CD4-positive, alpha-beta T cell (primary cell): ENCODE measurements around the gene CAPRIN2. TPM values are rescaled to one million over a fixed set of nuclear protein-coding genes. Genes with fewer than 3 reads are reported as not detected.

ENCODE experiments used
- ATAC-seq: fragments of 200-7000 bp; cut with Tn5 transposase; one replicate; pipeline ENCODE4 v1.10.0; 2022; ENCODE audit warnings: mild to moderate bottlenecking; ENCODE audit not compliant: poor library complexity
- CTCF ChIA-PET: fragments of 350-600 bp; sonication (Branson Sonifier 250); formaldehyde crosslinking; loops from one replicate; lab custom pipeline; 2021; ENCODE audit warnings: antibody characterized with exemption, inconsistent platforms; lab: Charles Lee
- POLR2A ChIA-PET: fragments of 350-600 bp; sonication (Branson Sonifier 250); formaldehyde crosslinking; loops from one replicate; lab custom pipeline; 2021; ENCODE audit warnings: antibody characterized with exemption, inconsistent platforms; lab: Charles Lee
- DNase-seq, 14 experiments: peaks; one replicate each; pipeline ENCODE4 v3.0.0-alpha.2; 2013 to 2020; ENCODE audit warnings: mixed read lengths in 2 of 14
- H3K27ac ChIP-seq, 2 donors: one replicate each; pipeline versions ENCODE4 v1.5.1 to v1.7.0; 2013; ENCODE audit warnings: low read length in 2 of 2, low read depth in 1 of 2, mild to moderate bottlenecking in 1 of 2
- H3K27me3 ChIP-seq, 2 experiments: 1 replicate in 1 of 2; 2 replicates in 1 of 2; pipeline versions ENCODE4 v1.6.1 to v1.7.0; 2013; ENCODE audit warnings: low read length in 2 of 2, control low read depth in 1 of 2, mild to moderate bottlenecking in 1 of 2, moderate library complexity in 1 of 2; ENCODE audit not compliant: insufficient read depth in 2 of 2, control insufficient read depth in 1 of 2
- H3K36me3 ChIP-seq: one replicate; pipeline ENCODE4 v1.6.1; 2013; ENCODE audit warnings: low read length, control low read depth; ENCODE audit not compliant: insufficient read depth
- H3K4me1 ChIP-seq: one replicate; pipeline ENCODE4 v1.6.1; 2013; ENCODE audit warnings: low read length, control low read depth; ENCODE audit not compliant: insufficient read depth
- H3K4me3 ChIP-seq: one replicate; pipeline ENCODE4 v1.5.1; 2013; ENCODE audit warnings: mild to moderate bottlenecking, low read length, moderate library complexity
- H3K9me3 ChIP-seq, 2 experiments: 1 replicate in 1 of 2; 2 replicates in 1 of 2; pipeline versions ENCODE4 v1.6.1 to v1.7.0; 2013; ENCODE audit warnings: low read length in 2 of 2, mild to moderate bottlenecking in 2 of 2, control low read depth in 1 of 2, moderate library complexity in 1 of 2; ENCODE audit not compliant: control insufficient read depth in 1 of 2, insufficient read depth in 1 of 2
- H3K27ac Mint-ChIP-seq: one replicate; pipeline ENCODE4 v1.8.0; 2020; ENCODE audit warnings: mixed read lengths
- H3K27me3 Mint-ChIP-seq: one replicate; pipeline ENCODE4 v1.8.0; 2021; ENCODE audit warnings: mixed read lengths
- H3K36me3 Mint-ChIP-seq: one replicate; pipeline ENCODE4 v1.8.0; 2021; ENCODE audit warnings: low read depth, mixed read lengths
- H3K4me1 Mint-ChIP-seq: one replicate; pipeline ENCODE4 v1.8.0; 2021; ENCODE audit warnings: low read depth, mixed read lengths
- H3K4me3 Mint-ChIP-seq: one replicate; pipeline ENCODE4 v1.8.0; 2020; ENCODE audit warnings: mild to moderate bottlenecking, mixed read lengths
- H3K9me3 Mint-ChIP-seq: one replicate; pipeline ENCODE4 v1.8.0; 2020; ENCODE audit warnings: mixed read lengths
- CTCF ChIP-seq: fragments of 200-600 bp; IDR thresholded peaks from one replicate; pipeline ENCODE4 v1.8.0; 2022; ENCODE audit warnings: antibody characterized with exemption, mild to moderate bottlenecking
- intact Hi-C, 2 experiments: fragments of 100-400 bp; cut with DNase I in 1 of 2; cut with micrococcal nuclease in 1 of 2; formaldehyde crosslinking; loops; one replicate each; pipeline versions ENCODE4 v1.15.1 to v1.9.0; 2023 to 2025; cut with DNase I, micrococcal nuclease
- total RNA-seq, 174 experiments: library from RNA in 2 of 174; stranded (reverse) in 2 of 174; gene quantifications; one replicate each; pipeline ENCODE4 v1.2.3 and lab custom pipeline; 2021 to 2026

The CAPRIN2 gene
- total RNA-seq, 2 experiments from 2014 or later = 21.2 to 24.6 TPM

- no peak overlapping the region for H3K27ac Mint-ChIP-seq
- intact Hi-C loops = no loop called here
- no peak overlapping the region for H3K4me3 Mint-ChIP-seq
These were observed 47.0 kb downstream of the CAPRIN2 start for GRCh38 chr12:30707613-30708342.

GRCh38 chr12:30706476-30706875, 48.3 kb downstream of the CAPRIN2 start:
- TF ChIP-seq CTCF = no peak
- POLR2A ChIA-PET = interaction anchor here (1.0 kb wide), 1 partner anchor 11 kb away, joined by 5 read pairs; the partner anchor contains the start of gene IPO8
- Histone ChIP-seq H3K27ac (no peak overlapping the region), H3K9me3 (no peaks in the 10 kb centered on the region), H3K36me3 (peaks cover 9% of the 10 kb centered on the region), H3K4me1 (no peaks in the 10 kb centered on the region), H3K27me3 (no peaks in the 10 kb centered on the region), H3K4me3 (no peak overlapping the region)
- Mint-ChIP-seq H3K4me1 (no peaks in the 10 kb centered on the region), H3K4me3 (no peak overlapping the region), H3K27me3 (no peaks in the 10 kb centered on the region), H3K36me3 (peaks cover 33% of the 10 kb centered on the region), H3K27ac (no peak overlapping the region), H3K9me3 (no peaks in the 10 kb centered on the region)
- ATAC-seq (no peak), DNase-seq (no peak)
- intact Hi-C loops = no loop called here
- CTCF ChIA-PET = interaction anchor here (1.5 kb wide), 1 partner anchor 18 kb away, joined by 5 read pairs; no protein-coding TSS in a partner anchor

More at GRCh38 chr12:30707613-30708342, 47.0 kb downstream of the CAPRIN2 start:
- no peak overlapping the region for H3K4me3 ChIP-seq
- H3K36me3 ChIP-seq = peaks cover 11% of the 10 kb centered on the region
- no peaks in the 10 kb centered on the region for H3K9me3 Mint-ChIP-seq
- no peak for ATAC-seq
- no peak for DNase-seq
- ChIA-PET CTCF (interaction anchor here (1.5 kb wide), 1 partner anchor 16 kb away, joined by 5 read pairs; no protein-coding TSS in a partner anchor), POLR2A (no interaction called here)
- no peak for TF ChIP-seq CTCF
- H3K4me1 Mint-ChIP-seq = no peaks in the 10 kb centered on the region
- H3K27me3 ChIP-seq = no peaks in the 10 kb centered on the region
- no peak overlapping the region for H3K27ac ChIP-seq
- H3K36me3 Mint-ChIP-seq = peaks cover 43% of the 10 kb centered on the region
- no peaks in the 10 kb centered on the region for H3K9me3 ChIP-seq
- no peaks in the 10 kb centered on the region for H3K4me1 ChIP-seq
- H3K27me3 Mint-ChIP-seq = no peaks in the 10 kb centered on the region

DNA sequence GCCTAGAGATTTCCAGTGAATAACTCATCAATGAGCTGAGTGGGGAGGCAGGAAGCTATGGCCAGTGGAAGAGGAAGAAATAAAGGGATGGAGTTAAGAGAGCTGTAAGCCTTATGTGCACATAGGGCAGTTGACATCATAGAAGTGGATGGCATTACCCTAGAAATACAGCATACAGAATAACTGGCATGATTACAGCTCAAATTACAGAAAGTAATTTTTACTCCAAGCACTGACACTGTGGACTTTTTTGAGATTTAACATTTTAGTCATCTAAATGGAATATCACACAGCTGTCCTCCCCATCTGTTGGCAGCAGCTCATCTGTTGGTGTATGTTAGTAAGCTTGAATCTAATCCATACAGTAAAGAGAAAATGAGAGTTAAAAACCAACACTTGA, 53.7 kb downstream of the CAPRIN2 start:
- intact Hi-C loops = no loop called here
- no peaks in the 10 kb centered on the region for H3K27me3 ChIP-seq
- no peak for TF ChIP-seq CTCF
- peaks cover 6% of the 10 kb centered on the region for H3K4me1 ChIP-seq
- ATAC-seq = no peak
- H3K27ac Mint-ChIP-seq = no peak overlapping the region
- DNase-seq = no peak
- POLR2A ChIA-PET = interaction anchor here (1.5 kb wide), 1 partner anchor 53 kb away, joined by 4 read pairs; no protein-coding TSS in a partner anchor
- no peaks in the 10 kb centered on the region for H3K27me3 Mint-ChIP-seq
- CTCF ChIA-PET = interaction anchor here (1.4 to 1.7 kb wide), 2 partner anchors 10 to 19 kb away, joined by 3 to 4 read pairs; no protein-coding TSS in a partner anchor
- no peaks in the 10 kb centered on the region for H3K9me3 Mint-ChIP-seq
- H3K4me3 ChIP-seq = no peak overlapping the region
- H3K9me3 ChIP-seq = no peaks in the 10 kb centered on the region
- H3K4me1 Mint-ChIP-seq = peaks cover 4% of the 10 kb centered on the region
- no peak overlapping the region for H3K4me3 Mint-ChIP-seq
- no peak overlapping the region for H3K27ac ChIP-seq
- no peaks in the 10 kb centered on the region for H3K36me3 ChIP-seq
- peaks cover 2% of the 10 kb centered on the region for H3K36me3 Mint-ChIP-seq
